Stimulated activated CD4-positive, alpha-beta T cell treated with anti-CD3 and anti-CD28 coated beads, Interleukin-15, amount 100 ng/mL, for 48 hours (primary cell): Measurements from ENCODE around the gene S100A14.
"Not testable (repeated sequence)": the region's sequence is repeated elsewhere in the genome, so short reads cannot be mapped to it uniquely, and the experiment has no call there.

Experiments used
- DNase-seq, 2 donors: peaks; one replicate each; pipeline ENCODE4 v3.0.0-alpha.2; 2020; ENCODE audit warnings: low read depth in 2 of 2

S100A14 gene

GRCh38 chr1:153587314-153587713 lies 28.8 kb downstream of the S100A14 start:
- no peak for DNase-seq

- DNase-seq: no peak
These were observed 29.8 kb downstream of the S100A14 start for GRCh38 chr1:153586347-153586746.

GRCh38 chr1:153585006-153585405 lies 31.1 kb downstream of the S100A14 start:
- no peak for DNase-seq

GRCh38 chr1:153583976-153584375 lies 32.1 kb downstream of the S100A14 start:
- no peak for DNase-seq

- DNase-seq: not testable (repeated sequence)
These were observed 32.6 kb downstream of the S100A14 start for GRCh38 chr1:153583514-153583913.

- DNase-seq: not testable (repeated sequence)
These were observed 33.3 kb downstream of the S100A14 start for GRCh38 chr1:153582836-153583235.

GRCh38 chr1:153578936-153579335 lies 37.2 kb downstream of the S100A14 start:
- DNase-seq: no peak

GRCh38 chr1:153578490-153578889 lies 37.6 kb downstream of the S100A14 start:
- DNase-seq: no peak

GRCh38 chr1:153577624-153578051 lies 38.5 kb downstream of the S100A14 start:
- no peak for DNase-seq

GRCh38 chr1:153577138-153577537 lies 39.0 kb downstream of the S100A14 start:
- DNase-seq: no peak

GRCh38 chr1:153575497-153575896 lies 40.6 kb downstream of the S100A14 start:
- not testable (repeated sequence) for DNase-seq

GRCh38 chr1:153575081-153575491 lies 41.0 kb downstream of the S100A14 start:
- DNase-seq: not testable (repeated sequence)

GRCh38 chr1:153573351-153573750 lies 42.8 kb downstream of the S100A14 start:
- DNase-seq: no peak

- peak; percentile 57 to 64 for DNase-seq
These were observed 43.5 kb downstream of the S100A14 start for GRCh38 chr1:153572569-153573015.

GRCh38 chr1:153571706-153572105 lies 44.4 kb downstream of the S100A14 start:
- no peak for DNase-seq

GRCh38 chr1:153570874-153571273 lies 45.3 kb downstream of the S100A14 start:
- no peak for DNase-seq

- no peak for DNase-seq
These were observed 46.7 kb downstream of the S100A14 start for GRCh38 chr1:153569465-153569864.

- DNase-seq: peak; percentile 82 to 83
These were observed 47.6 kb downstream of the S100A14 start for GRCh38 chr1:153568367-153569099.

GRCh38 chr1:153567621-153568366 lies 48.3 kb downstream of the S100A14 start:
- DNase-seq: peak; percentile 71 to 73

GRCh38 chr1:153566414-153567371 lies 49.4 kb downstream of the S100A14 start:
- peak; percentile 87 to 90 for DNase-seq

- DNase-seq: peak; percentile 60 to 67
These were observed 50.4 kb downstream of the S100A14 start, which contains the start of gene S100A2 for GRCh38 chr1:153565529-153566374. TSS of gene S100A2 (minus strand) at chr1:153565844. CDS start at chr1:153563877, 1,967 bp downstream.
